Measurements from ENCODE around the gene SPTBN5.
"Not testable (repeated sequence)": the region's sequence is repeated elsewhere in the genome, so short reads cannot be mapped to it uniquely, and the experiment has no call there.

Gene SPTBN5

DNA sequence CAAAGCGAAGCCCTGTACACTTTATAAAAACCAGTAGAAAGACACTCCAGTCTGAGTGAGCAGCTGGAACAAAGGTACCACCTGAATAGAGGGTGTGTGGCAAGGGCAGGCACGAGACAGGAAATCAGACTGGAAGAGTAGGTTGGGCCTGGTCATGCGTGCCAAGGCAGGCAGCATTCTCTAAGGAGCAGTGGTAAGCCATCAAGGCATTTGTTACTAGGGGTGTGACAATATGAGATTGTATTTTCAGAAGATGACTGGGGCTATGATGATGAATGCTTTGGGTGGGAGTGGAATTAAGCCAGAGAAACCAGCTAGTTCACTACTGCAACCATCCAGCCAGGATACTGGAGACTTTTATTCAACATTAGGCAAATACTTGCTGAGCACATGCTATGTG is 61.0 kb downstream of the SPTBN5 start:
- DNase-seq (ENCODE audit: low read depth), result no peak
- H3K4me3 ChIP-seq (ENCODE audit: control insufficient read depth, low read depth, low read length), result no peak overlapping the region
- no peak for TF ChIP-seq CTCF (IDR thresholded peaks at IDR 0.05; ENCODE audit: control insufficient read depth, insufficient read depth, low read depth, low read length, missing control alignments)

DNA sequence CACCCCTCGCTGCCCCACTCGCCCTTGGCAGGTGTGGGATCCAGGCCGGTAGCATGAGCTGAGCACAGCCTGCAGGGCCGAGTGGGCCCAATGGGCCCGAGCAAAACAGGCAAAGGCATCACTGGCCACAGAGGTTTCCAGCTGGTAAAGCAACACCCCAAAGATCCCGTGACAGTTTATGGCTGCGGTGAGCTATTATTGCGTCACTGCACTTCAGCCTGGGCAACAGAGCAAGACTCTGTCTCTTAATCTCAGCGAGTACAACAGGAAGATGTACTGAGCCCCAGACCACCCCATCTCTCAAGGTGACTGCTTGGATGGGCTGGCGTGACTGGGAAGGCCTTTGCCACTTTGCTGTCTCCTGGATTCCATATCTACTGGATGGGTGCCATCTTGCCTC is 61.6 kb downstream of the SPTBN5 start:
- no peak for DNase-seq (ENCODE audit: low read depth)
- TF ChIP-seq CTCF (IDR thresholded peaks at IDR 0.05; ENCODE audit: control insufficient read depth, insufficient read depth, low read depth, low read length, missing control alignments), result no peak
- no peak overlapping the region for H3K4me3 ChIP-seq (ENCODE audit: control insufficient read depth, low read depth, low read length)

DNA sequence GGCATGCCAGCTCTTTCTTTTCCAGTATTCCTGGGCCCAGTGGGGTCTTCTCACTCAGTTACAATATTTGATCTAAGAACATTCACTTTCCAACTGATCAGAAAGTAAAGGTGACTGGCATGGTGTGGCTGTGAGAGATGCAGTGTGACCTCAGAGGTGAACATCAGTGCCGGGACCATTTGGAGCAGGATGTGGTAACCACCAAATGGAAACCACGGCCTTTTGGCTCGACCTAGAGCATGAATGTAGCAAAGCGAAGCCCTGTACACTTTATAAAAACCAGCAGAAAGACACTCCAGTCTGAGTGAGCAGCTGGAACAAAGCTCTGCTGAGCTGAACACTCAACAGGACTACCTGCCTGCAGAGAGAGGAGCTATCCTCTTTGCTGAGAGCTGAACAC is 62.6 kb downstream of the SPTBN5 start:
- H3K4me3 ChIP-seq (ENCODE audit: control insufficient read depth, low read depth, low read length); DNase-seq (ENCODE audit: low read depth): not testable (repeated sequence)

- DNase-seq (ENCODE audit: low read depth), result no peak
- TF ChIP-seq CTCF (IDR thresholded peaks at IDR 0.05; ENCODE audit: control insufficient read depth, insufficient read depth, low read depth, low read length, missing control alignments), result no peak
- no peak overlapping the region for H3K4me3 ChIP-seq (ENCODE audit: control insufficient read depth, low read depth, low read length)
Observed at GRCh38 chr15:41829959-41830646, 63.8 kb downstream of the SPTBN5 start.

DNA sequence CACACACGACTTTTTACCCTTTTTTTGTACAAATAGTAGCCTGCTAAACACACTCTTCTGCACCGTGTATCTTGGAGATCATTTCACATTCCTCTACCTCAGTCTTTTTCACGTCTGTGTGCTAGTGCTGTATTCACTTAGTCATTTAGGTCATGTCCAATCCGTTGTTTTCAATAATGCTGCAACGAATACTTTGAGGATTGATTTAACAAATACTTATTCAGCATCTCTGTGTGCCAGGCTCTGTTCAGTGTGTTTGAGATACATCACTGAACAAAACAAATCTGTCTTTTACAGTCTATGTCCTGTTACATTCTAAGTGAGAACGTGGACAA is 65.1 kb downstream of the SPTBN5 start:
- no peak for TF ChIP-seq CTCF (IDR thresholded peaks at IDR 0.05; ENCODE audit: control insufficient read depth, insufficient read depth, low read depth, low read length, missing control alignments)
- H3K4me3 ChIP-seq (ENCODE audit: control insufficient read depth, low read depth, low read length), result peak overlapping the region; percentile 94
- no peak for DNase-seq (ENCODE audit: low read depth)

DNA sequence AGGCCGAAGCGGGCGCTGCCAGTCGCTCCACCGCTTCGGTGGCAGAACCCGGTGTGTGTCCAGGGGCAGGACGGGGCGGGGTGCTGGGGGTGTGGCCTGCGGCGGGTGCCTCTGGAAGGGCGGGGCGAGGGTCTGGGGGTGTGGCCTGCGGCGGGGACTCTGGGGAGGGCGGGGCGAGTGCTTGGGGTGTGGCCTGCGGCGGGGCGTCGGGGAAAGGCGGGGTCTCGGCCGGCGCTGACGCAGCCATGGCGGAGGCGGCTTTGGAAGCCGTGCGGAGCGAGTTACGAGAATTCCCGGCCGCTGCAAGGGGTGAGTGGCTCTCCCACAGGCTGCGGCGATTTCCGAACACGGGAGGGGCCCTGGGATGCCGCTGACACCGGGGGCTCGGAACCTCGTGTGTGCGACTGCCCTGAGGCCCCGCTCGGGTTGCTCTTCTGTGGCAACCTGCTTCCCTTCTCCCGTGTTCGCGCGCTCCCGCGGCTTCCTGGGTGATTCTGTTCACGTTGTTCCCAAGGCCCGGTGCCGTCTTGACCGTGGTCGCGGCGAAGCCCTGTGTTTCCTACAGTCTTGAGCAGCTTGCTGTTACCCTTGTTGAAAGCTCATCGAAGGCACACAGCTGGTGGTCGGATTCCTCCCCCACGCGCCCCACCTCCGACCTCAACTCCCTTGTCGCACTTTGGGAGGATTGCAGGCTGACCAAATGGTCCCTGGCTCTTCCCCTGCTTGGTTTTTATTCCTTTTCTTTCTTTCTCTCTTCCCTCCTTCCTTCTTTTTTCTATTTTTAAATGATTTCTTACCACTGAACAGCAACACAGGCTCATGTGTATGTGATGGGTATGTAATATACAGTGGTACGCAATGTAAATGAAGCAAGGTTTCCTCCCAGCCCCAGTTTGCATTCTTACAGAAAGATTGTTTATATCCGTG is 65.7 kb downstream of the SPTBN5 start, which contains the start of gene JMJD7:
Gene JMJD7, plus strand, starts transcription at position 213 of the 927 bp plus-strand sequence. Its CDS starts 33 bp downstream, at position 246.
- peak within 1 kb of the TSS; percentile 94 for H3K4me3 ChIP-seq (ENCODE audit: control insufficient read depth, low read depth, low read length)
- TF ChIP-seq CTCF (IDR thresholded peaks at IDR 0.05; ENCODE audit: control insufficient read depth, insufficient read depth, low read depth, low read length, missing control alignments), result no peak
- DNase-seq (ENCODE audit: low read depth), result peak; percentile 28

DNA sequence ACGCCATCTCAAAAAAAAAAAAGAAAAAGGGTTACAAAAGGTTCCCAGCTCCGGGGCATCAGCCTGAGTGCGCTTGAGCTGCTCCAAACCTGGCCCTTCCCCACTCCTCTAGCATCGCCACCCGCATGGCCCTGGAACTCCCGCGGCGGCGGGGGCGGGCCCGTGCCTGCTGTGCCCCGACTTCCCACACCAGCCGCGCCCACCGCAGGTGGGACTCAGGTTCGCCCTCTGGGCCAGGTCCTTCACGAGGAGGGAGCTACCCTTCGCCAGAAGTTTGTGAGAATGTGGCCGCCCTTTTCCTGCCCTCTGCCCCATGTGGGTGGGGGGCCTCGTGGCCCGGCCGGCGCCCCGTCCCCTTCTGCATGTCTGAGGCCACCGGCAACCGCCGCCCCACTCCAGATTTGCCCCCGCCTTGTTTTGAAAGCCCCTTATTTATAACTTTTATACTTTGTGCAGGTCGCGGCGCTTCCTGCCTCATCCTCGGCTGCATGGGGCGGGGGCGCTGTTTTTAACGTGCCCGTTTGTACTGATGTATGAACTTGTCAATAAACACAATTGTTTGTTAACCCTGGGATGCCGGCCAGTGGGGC is 66.5 kb downstream of the SPTBN5 start:
- no peak for TF ChIP-seq CTCF (IDR thresholded peaks at IDR 0.05; ENCODE audit: control insufficient read depth, insufficient read depth, low read depth, low read length, missing control alignments)
- H3K4me3 ChIP-seq (ENCODE audit: control insufficient read depth, low read depth, low read length), result peak overlapping the region; percentile 49
- DNase-seq (ENCODE audit: low read depth), result no peak
